HCT116 (cell line): ENCODE data around the gene GABRB3. TPM values are rescaled to one million over a fixed set of nuclear protein-coding genes. Genes with fewer than 3 reads are reported as not detected.

Experiments used
- ATAC-seq: fragments of 200-7000 bp; cut with Tn5 transposase; 2 replicates; pipeline ENCODE4 v1.9.1; 2020; ENCODE audit warnings: mild to moderate bottlenecking, moderate library complexity
- BruUV-seq: library from RNA; stranded (reverse); fragments of 400-500 nt; replicated peaks from 2 replicates; lab custom pipeline; 2021; lab: Mats Ljungman, UMichigan
- CTCF ChIA-PET: fragments of 300-600 bp; sonication (Branson Sonifier 250); formaldehyde crosslinking; loops from one replicate; lab custom pipeline; 2021; ENCODE audit warnings: antibody characterized with exemption; lab: Charles Lee
- POLR2A ChIA-PET: fragments of 300-600, 350-600 bp; sonication (Branson Sonifier 250); formaldehyde crosslinking; loops from one replicate; lab custom pipeline; 2021; ENCODE audit warnings: antibody characterized with exemption; lab: Charles Lee
- RAD21 ChIA-PET, 2 experiments: fragments of 300-600 bp; sonication (Branson Sonifier 250); formaldehyde crosslinking; loops; one replicate each; lab custom pipeline; 2023; ENCODE audit warnings: low total read pairs in 2 of 2; ENCODE audit not compliant: uncharacterized antibody in 2 of 2, unreplicated experiment in 2 of 2, low non-redundant PET in 1 of 2; lab: Charles Lee
- DNase-seq: peaks from one replicate; pipeline ENCODE4 v3.0.0-alpha.2; 2010; ENCODE audit warnings: low read depth, low spot score
- H2AFZ ChIP-seq: fragments of 200-600 bp; shearing (Covaris generic), sonication (generic); 2 replicates; pipeline ENCODE4 v1.6.1; 2017; ENCODE audit warnings: low read depth, mixed run types, mixed read lengths, antibody characterized with exemption, low read length; ENCODE audit not compliant: poor library complexity, severe bottlenecking
- H3K27ac ChIP-seq: 2 replicates; pipeline ENCODE4 v1.5.1; 2012; ENCODE audit warnings: low read depth, low read length
- H3K27me3 ChIP-seq: fragments of 200-600 bp; sonication (generic); 2 replicates; pipeline ENCODE4 v1.6.1; 2016; ENCODE audit warnings: mixed run types, low read length, mixed read lengths; ENCODE audit not compliant: insufficient read depth
- H3K36me3 ChIP-seq, 2 experiments: fragments of 200-500 bp in 1 of 2; fragments of 200-600 bp in 1 of 2; sonication (Bioruptor generic) in 1 of 2; sonication (generic) in 1 of 2; 2 replicates each; pipeline versions ENCODE4 v1.5.1 to v1.6.1; 2014 to 2016; ENCODE audit warnings: low read length in 2 of 2, inconsistent platforms in 1 of 2, mixed read lengths in 1 of 2, mixed run types in 1 of 2; ENCODE audit not compliant: insufficient read depth in 2 of 2, control insufficient read depth in 1 of 2
- H3K4me1 ChIP-seq, 2 experiments: fragments of 200-600 bp in 1 of 2; sonication (generic) in 1 of 2; 2 replicates each; pipeline versions ENCODE4 v1.5.1 to v1.6.1; 2012 to 2017; ENCODE audit warnings: low read length in 2 of 2, inconsistent platforms in 1 of 2, mild to moderate bottlenecking in 1 of 2, mixed read lengths in 1 of 2, mixed run types in 1 of 2, moderate library complexity in 1 of 2; ENCODE audit not compliant: insufficient read depth in 2 of 2, control insufficient read depth in 1 of 2
- H3K4me2 ChIP-seq: fragments of 200-600 bp; sonication (generic); 2 replicates; pipeline ENCODE4 v1.6.1; 2017; ENCODE audit warnings: mixed run types, low read length, mixed read lengths
- H3K4me3 ChIP-seq, 2 experiments: fragments of 200-600 bp in 1 of 2; sonication (generic) in 1 of 2; replicated peaks in 1 of 2; 2 replicates each; pipeline ENCODE4 v1.5.1; 2011 to 2016; ENCODE audit warnings: low read length in 2 of 2, control low read depth in 1 of 2, low read depth in 1 of 2, mild to moderate bottlenecking in 1 of 2, mixed read lengths in 1 of 2, mixed run types in 1 of 2
- H3K79me2 ChIP-seq: fragments of 200-600 bp; sonication (generic); 2 replicates; pipeline ENCODE4 v1.6.1; 2017; ENCODE audit warnings: mild to moderate bottlenecking, mixed run types, low read length, moderate library complexity, mixed read lengths; ENCODE audit not compliant: insufficient read depth
- H3K9ac ChIP-seq: fragments of 200-600 bp; sonication (generic); 2 replicates; pipeline ENCODE4 v1.6.1; 2016; ENCODE audit warnings: low read length, mixed read lengths
- H3K9me2 ChIP-seq: fragments of 200-600 bp; sonication (generic), shearing (Covaris generic); 2 replicates; pipeline ENCODE4 v1.6.1; 2017; ENCODE audit warnings: mixed run types, mild to moderate bottlenecking, moderate library complexity; ENCODE audit not compliant: insufficient read depth
- H3K9me3 ChIP-seq, 2 experiments: fragments of 200-500 bp in 1 of 2; fragments of 200-600 bp in 1 of 2; sonication (Bioruptor generic) in 1 of 2; sonication (generic) in 1 of 2; 2 replicates each; pipeline ENCODE4 v1.6.1; 2014 to 2017; ENCODE audit warnings: low read length in 2 of 2, mixed read lengths in 2 of 2, inconsistent platforms in 1 of 2, low read depth in 1 of 2, mild to moderate bottlenecking in 1 of 2, mixed run types in 1 of 2, moderate library complexity in 1 of 2; ENCODE audit not compliant: control insufficient read depth in 1 of 2, insufficient read depth in 1 of 2
- H4K20me1 ChIP-seq: fragments of 200-600 bp; sonication (generic), shearing (Covaris generic); 2 replicates; pipeline ENCODE4 v1.6.1; 2017; ENCODE audit warnings: mixed run types, mild to moderate bottlenecking, moderate library complexity; ENCODE audit not compliant: insufficient read depth
- CBX3 ChIP-seq: IDR thresholded peaks from 2 replicates; pipeline ENCODE4 v1.6.1; 2012; ENCODE audit warnings: low read depth
- CEBPB ChIP-seq: IDR thresholded peaks from 2 replicates; pipeline ENCODE4 v1.6.1; 2012; ENCODE audit warnings: low read depth
- EGR1 ChIP-seq: IDR thresholded peaks from 2 replicates; pipeline ENCODE4 v1.6.1; 2012; ENCODE audit warnings: low read depth
- ELF1 ChIP-seq: IDR thresholded peaks from 2 replicates; pipeline ENCODE4 v1.6.1; 2012; ENCODE audit warnings: low read depth, borderline replicate concordance
- EZH2 ChIP-seq: fragments of 200-600 bp; sonication (generic); IDR thresholded peaks from 2 replicates; pipeline ENCODE4 v1.6.1; 2017; ENCODE audit warnings: antibody characterized with exemption, mixed run types
- EZH2phosphoT487 ChIP-seq: fragments of 200-600 bp; IDR thresholded peaks from 2 replicates; pipeline ENCODE4 v1.6.1; 2018; ENCODE audit warnings: antibody characterized with exemption, borderline replicate concordance
- FOSL1 ChIP-seq: IDR thresholded peaks from 2 replicates; pipeline ENCODE4 v1.6.1; 2012; ENCODE audit warnings: low read depth
- SIN3A ChIP-seq: IDR thresholded peaks from 2 replicates; pipeline ENCODE4 v1.6.1; 2012; ENCODE audit warnings: low read depth
- SRF ChIP-seq: IDR thresholded peaks from 2 replicates; pipeline ENCODE4 v1.6.1; 2012; ENCODE audit warnings: low read depth
- YY1 ChIP-seq: IDR thresholded peaks from 2 replicates; pipeline ENCODE4 v1.6.1; 2011; ENCODE audit warnings: low read length, low read depth, moderate library complexity, mild to moderate bottlenecking; ENCODE audit not compliant: insufficient replicate concordance; ENCODE audit errors: extremely low read depth
- intact Hi-C: fragments of 100-400 bp; cut with micrococcal nuclease; formaldehyde crosslinking; loops from 2 replicates; pipeline ENCODE4 v1.10.0; 2022
- total RNA-seq: library from RNA; stranded (reverse); gene quantifications from one replicate; pipeline ENCODE4 v1.2.1, GENCODE V29; 2021; ENCODE audit not compliant: unreplicated experiment
- TF ChIP-seq, protein P1 (sequence below): IDR thresholded peaks from 2 replicates; pipeline ENCODE4 v1.6.1; 2012; ENCODE audit warnings: low read depth
- TF ChIP-seq, protein P2 (sequence below): IDR thresholded peaks from 2 replicates; pipeline ENCODE4 v1.6.1; 2012

Gene GABRB3
- total RNA-seq, 1 experiment from 2014 or later, result 0.52 TPM

DNA sequence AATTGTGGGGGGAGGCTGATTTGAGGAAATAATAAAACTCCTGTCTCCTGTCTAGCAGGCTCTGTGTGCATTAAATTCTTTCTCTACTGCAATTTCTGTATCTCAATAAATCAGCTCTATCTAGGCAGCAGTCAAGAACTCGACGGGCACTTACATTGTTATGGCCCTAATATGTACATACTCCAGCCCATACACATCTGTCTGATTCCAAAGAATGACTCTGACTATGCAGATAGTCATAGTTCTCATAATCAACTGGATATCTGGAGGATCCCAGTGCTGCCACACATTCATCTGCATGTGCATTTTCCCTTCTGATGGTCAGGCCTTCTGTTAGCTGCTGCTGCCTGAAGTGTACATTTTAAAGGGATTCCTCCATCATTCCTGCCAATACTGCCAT is 114.6 kb downstream of the GABRB3 start:
- Histone ChIP-seq H3K27ac (no peak overlapping the region), H3K9ac (no peak overlapping the region), H3K9me3 (peaks cover 5 to 53% of the 10 kb centered on the region in 2 experiments; a peak in 2 of 4 replicates), H3K4me3 (no peak overlapping the region), H3K36me3 (no peaks in the 10 kb centered on the region), H4K20me1 (no peaks in the 10 kb centered on the region), H3K4me1 (no peaks in the 10 kb centered on the region), H3K79me2 (no peaks in the 10 kb centered on the region), H3K4me2 (no peak overlapping the region), H2AFZ (no peak overlapping the region), H3K27me3 (no peaks in the 10 kb centered on the region), H3K9me2 (no peaks in the 10 kb centered on the region)
- TF ChIP-seq EZH2phosphoT487, result no peak
- no peak for TF ChIP-seq ELF1
- TF ChIP-seq YY1, result no peak
- no peak for TF ChIP-seq CEBPB
- TF ChIP-seq FOSL1, result no peak
- TF ChIP-seq, protein P1, sequence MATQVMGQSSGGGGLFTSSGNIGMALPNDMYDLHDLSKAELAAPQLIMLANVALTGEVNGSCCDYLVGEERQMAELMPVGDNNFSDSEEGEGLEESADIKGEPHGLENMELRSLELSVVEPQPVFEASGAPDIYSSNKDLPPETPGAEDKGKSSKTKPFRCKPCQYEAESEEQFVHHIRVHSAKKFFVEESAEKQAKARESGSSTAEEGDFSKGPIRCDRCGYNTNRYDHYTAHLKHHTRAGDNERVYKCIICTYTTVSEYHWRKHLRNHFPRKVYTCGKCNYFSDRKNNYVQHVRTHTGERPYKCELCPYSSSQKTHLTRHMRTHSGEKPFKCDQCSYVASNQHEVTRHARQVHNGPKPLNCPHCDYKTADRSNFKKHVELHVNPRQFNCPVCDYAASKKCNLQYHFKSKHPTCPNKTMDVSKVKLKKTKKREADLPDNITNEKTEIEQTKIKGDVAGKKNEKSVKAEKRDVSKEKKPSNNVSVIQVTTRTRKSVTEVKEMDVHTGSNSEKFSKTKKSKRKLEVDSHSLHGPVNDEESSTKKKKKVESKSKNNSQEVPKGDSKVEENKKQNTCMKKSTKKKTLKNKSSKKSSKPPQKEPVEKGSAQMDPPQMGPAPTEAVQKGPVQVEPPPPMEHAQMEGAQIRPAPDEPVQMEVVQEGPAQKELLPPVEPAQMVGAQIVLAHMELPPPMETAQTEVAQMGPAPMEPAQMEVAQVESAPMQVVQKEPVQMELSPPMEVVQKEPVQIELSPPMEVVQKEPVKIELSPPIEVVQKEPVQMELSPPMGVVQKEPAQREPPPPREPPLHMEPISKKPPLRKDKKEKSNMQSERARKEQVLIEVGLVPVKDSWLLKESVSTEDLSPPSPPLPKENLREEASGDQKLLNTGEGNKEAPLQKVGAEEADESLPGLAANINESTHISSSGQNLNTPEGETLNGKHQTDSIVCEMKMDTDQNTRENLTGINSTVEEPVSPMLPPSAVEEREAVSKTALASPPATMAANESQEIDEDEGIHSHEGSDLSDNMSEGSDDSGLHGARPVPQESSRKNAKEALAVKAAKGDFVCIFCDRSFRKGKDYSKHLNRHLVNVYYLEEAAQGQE, result no peak
- TF ChIP-seq CBX3, result no peak
- TF ChIP-seq SRF, result no peak
- TF ChIP-seq EZH2, result no peak
- TF ChIP-seq, protein P2, sequence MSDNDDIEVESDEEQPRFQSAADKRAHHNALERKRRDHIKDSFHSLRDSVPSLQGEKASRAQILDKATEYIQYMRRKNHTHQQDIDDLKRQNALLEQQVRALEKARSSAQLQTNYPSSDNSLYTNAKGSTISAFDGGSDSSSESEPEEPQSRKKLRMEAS, result no peak
- TF ChIP-seq EGR1, result no peak
- no peak for TF ChIP-seq SIN3A
- POLR2A ChIA-PET, result no interaction called here
- DNase-seq (no peak), ATAC-seq (no peak)
- BruUV-seq, result no TSS peak
- CTCF ChIA-PET, result no interaction called here
- intact Hi-C loops, result no loop called here
- RAD21 ChIA-PET, result no interaction called here
